ENCODE data around the gene LAMA3.

- TF ChIP-seq SRF (IDR thresholded peaks at IDR 0.05; ENCODE audit: low read depth) (no peak), EZH2 (IDR thresholded peaks at IDR 0.05) (no peak), EZH2phosphoT487 (IDR thresholded peaks at IDR 0.05; ENCODE audit: borderline replicate concordance) (no peak), CTCF (IDR thresholded peaks at IDR 0.05 in 2 of 3, conservative IDR thresholded peaks at IDR 0.05 in 1 of 3; ENCODE audit: borderline replicate concordance in 1 of 3, insufficient read depth in 1 of 3, low read depth in 2 of 3, low read length in 2 of 3) (no peak), POLR2AphosphoS5 (IDR thresholded peaks at IDR 0.05; ENCODE audit: low read depth, low read length) (no peak), POLR2A (IDR thresholded peaks at IDR 0.05; ENCODE audit: borderline replicate concordance, extremely low read depth, insufficient read depth, insufficient read length) (no peak), ZFX (IDR thresholded peaks at IDR 0.05) (no peak), RAD21 (IDR thresholded peaks at IDR 0.05; ENCODE audit: low read depth) (no peak), FOSL1 (IDR thresholded peaks at IDR 0.05; ENCODE audit: low read depth) (no peak), YY1 (IDR thresholded peaks at IDR 0.05; ENCODE audit: extremely low read depth, insufficient replicate concordance, low read depth, low read length) (no peak)
Observed at GRCh38 chr18:23971666-23972230, 282.5 kb downstream of the LAMA3 start.

All from HCT116 (cell line).